Stomach (tissue), 4 donors: Measurements from ENCODE around the gene KPNA5.
"Not testable (repeated sequence)": the region's sequence is repeated elsewhere in the genome, so short reads cannot be mapped to it uniquely, and the experiment has no call there.

Experiments used
- CTCF ChIP-seq, 7 experiments: fragments of 450-650 bp in 4 of 7; fragments of 200-600 bp in 3 of 7; sonication (generic) in 3 of 7; IDR thresholded peaks; one replicate each; pipeline ENCODE4 v1.5.1; 2016 to 2019; ENCODE audit warnings: antibody characterized with exemption in 7 of 7, control low read depth in 2 of 7, mild to moderate bottlenecking in 1 of 7
- EP300 ChIP-seq: sonication (generic); formaldehyde crosslinking; IDR thresholded peaks from one replicate; pipeline ENCODE4 v1.6.1; 2017; ENCODE audit warnings: antibody characterized with exemption
- POLR2A ChIP-seq, 4 donors: fragments of 450-650 bp; IDR thresholded peaks; one replicate each; pipeline ENCODE4 v1.6.1; 2016; ENCODE audit warnings: antibody characterized with exemption in 4 of 4, control low read depth in 2 of 4, mild to moderate bottlenecking in 1 of 4, moderate library complexity in 1 of 4
- POLR2AphosphoS5 ChIP-seq, 3 donors: sonication (generic); formaldehyde crosslinking; IDR thresholded peaks; one replicate each; pipeline ENCODE4 v1.6.1; 2016; ENCODE audit warnings: antibody characterized with exemption in 3 of 3

- TF ChIP-seq CTCF (IDR thresholded peaks at IDR 0.05); POLR2A (IDR thresholded peaks at IDR 0.05); POLR2AphosphoS5 (IDR thresholded peaks at IDR 0.05); EP300: not testable (repeated sequence)
Observed at GRCh38 chr6:116664169-116664568, 16.8 kb upstream of the KPNA5 start.
